ENCODE data around the gene FATE1.
"Not testable (repeated sequence)": the region's sequence is repeated elsewhere in the genome, so short reads cannot be mapped to it uniquely, and the experiment has no call there.

Gene FATE1, protein sequence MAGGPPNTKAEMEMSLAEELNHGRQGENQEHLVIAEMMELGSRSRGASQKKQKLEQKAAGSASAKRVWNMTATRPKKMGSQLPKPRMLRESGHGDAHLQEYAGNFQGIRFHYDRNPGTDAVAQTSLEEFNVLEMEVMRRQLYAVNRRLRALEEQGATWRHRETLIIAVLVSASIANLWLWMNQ

DNA sequence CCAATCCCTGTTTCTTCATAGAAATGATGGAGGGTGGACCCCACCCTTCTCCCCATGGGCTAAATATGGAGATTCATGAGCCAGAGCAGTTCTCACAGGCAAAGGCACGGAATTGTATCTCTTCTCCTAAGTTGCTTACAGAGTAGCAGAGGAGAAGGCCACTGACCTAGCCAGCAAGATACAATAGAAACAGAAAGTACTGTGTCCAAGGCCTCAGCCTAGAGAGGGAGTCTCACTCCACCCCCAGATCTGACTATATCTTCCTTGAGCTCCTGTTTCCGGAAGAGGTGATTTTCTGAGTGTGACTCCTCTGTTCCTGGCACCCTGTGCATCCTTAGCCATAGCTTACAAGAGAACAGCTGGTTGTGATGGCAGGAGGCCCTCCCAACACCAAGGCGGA, at the start of gene FATE1:
Gene FATE1, plus strand, starts transcription at position 284 of the 400 bp plus-strand sequence. Its CDS starts 85 bp downstream, at position 369.
- no peak for DNase-seq (ENCODE audit: low read depth in 2 of 2)

DNA sequence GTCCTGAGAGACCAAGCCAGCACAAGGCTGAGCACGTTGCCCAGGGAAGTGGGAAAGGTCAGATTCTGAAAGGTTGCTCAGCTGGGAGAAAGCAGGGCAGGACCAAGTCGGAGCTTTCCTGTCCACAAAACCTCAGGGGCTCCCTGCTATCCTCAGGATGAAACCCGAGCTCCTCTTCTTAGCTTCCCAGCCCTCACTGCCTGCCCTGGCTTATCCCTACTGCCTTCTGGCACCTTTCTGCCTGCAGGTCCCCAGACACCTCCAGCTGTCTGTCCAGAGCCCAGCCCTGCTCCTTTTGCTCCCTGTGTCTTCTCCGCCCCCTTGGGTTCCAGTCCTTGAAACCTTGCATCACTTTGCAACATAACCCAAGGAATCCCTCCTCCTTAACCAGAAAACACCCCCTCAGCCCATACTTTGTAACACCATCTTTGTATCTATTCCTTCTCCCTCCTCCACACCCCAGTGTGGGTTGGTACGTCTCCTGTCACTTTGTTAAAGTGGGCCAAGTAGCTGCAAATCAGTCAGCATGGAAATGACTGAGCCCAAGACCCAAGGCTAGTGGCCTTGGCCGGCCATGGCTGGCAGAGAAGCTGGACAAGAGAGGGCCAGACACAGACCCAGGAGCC, 40.6 kb upstream of the FATE1 start:
- no peak for DNase-seq (ENCODE audit: low read depth in 2 of 2)

DNA sequence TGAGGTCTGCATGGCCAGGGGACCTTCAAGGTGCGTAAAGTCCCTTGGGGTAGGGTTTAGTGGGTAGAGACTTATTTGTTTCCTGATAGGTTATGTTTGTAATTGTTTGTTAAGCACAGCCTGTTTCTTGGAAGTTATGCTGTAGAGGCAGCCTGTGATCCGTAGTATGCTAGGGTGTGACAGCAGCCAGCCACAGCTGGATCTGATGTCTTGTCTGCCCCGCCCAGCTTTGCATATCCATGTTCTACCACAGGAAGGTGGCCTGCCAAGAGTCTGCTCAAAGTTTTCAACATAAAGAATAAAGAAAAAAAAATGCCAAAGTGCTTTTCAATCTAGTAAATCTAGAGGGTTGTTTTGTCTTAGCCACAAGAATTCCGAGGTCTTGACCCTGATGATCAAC, 39.6 kb upstream of the FATE1 start:
- no peak for DNase-seq (ENCODE audit: low read depth in 2 of 2)

DNA sequence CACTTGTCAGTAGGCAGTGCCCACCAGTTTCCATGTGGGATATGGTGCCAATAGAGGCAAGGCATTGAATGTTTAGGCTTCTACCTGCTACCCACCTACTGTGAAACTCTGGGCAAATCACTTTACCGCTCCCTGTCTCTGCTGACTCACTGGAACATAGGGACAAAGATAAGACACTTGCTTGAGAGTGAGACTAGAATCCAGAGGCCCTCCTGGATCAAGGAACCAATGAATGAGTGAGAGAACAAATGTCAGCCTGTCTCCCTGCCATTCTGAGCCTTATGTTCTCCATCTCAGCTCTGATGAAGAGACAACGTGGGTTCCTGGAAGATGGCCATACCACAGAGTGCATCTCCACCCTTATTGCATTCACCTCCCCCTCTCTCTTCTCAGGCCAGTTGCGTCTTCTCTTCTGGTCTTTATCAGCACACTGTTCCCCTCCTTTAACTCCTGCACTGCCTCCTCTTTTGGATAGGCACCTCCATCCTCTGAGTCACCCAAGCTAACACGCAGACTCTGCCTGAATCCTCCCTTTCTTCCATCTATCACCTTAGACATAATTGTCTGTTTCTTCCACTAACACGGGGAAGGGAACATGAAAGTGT, 35.9 kb upstream of the FATE1 start:
- no peak for DNase-seq (ENCODE audit: low read depth in 2 of 2)

DNA sequence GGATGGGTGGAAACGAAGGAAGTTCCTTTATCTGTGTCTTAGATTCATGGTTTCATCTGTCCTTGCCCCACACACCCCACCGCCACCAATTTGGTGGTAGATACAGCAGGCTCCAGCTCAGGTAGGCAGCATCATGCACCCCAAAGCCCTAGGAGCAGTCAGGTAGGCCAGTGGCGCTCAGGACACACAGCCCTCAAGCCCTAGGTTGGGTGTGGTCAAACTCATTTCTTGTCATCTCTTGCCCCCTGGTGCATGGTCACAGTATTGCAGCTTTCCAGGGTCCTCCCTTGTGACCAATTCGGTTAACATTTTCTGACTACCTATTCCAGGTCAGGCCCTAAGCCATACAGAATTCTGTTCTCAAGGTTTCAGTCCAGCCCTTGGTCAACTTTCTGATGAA, 35.0 kb upstream of the FATE1 start:
- DNase-seq (ENCODE audit: low read depth in 2 of 2) = peak; percentile 13 to 18

DNA sequence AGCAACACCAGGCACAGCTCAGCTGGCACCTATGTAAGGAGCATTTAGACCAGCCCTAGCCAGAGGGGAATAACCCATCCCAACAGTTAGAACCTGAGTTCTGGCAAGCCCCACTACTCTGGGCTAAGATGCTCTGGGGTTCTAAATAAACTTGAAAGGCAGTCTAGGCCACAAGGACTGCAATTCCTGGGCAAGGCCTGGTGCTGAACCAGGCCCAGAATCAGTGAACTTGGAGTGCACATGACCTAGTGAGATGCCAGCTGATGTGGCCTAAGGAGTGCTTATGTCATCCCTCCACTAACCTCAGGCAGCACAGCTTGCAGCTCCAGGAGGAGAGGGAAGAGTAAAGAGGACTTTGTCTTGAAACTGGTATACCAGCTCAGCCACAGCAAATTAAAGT, 28.2 kb upstream of the FATE1 start:
- DNase-seq (ENCODE audit: low read depth in 2 of 2) = no peak

DNA sequence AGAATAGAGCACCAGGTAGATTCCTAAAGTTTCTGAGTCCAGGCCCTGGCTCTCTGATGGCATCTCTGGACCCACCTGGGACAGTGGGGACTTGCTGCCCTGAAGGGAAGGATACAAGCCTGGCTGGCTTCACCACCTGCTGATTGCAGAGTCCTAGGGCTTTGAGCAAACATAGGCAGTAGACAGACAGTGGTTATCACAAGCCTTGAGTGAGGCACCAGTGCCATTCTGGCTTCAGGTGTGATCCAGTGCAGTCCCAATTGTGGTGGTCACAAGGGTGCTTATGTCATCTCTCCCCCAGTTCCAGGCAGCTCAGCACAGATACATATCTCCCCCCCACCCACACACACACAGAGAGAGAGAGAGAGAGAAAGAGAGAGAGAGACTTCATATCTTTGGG, 27.1 kb upstream of the FATE1 start:
- DNase-seq (ENCODE audit: low read depth in 2 of 2) = no peak

DNA sequence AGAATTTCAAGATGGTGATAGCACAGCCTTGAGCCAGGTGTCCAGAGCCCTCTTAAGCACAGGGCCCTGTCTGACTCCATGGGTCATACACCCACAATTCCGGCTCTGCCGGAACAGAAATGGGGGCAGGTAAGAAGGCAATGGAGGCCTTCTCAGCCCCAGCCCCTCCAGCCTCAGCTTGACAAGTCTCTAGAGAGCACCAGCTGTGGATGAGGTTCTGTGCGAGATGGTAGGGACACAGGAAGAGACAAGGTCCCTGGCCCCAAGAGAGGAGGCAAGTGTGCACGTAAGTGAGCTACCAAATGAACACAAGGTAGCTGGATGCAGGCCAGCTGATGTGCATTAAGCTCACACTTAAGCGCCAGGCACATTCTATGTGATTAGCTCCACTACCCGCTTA, 23.0 kb upstream of the FATE1 start:
- no peak for DNase-seq (ENCODE audit: low read depth in 2 of 2)

DNA sequence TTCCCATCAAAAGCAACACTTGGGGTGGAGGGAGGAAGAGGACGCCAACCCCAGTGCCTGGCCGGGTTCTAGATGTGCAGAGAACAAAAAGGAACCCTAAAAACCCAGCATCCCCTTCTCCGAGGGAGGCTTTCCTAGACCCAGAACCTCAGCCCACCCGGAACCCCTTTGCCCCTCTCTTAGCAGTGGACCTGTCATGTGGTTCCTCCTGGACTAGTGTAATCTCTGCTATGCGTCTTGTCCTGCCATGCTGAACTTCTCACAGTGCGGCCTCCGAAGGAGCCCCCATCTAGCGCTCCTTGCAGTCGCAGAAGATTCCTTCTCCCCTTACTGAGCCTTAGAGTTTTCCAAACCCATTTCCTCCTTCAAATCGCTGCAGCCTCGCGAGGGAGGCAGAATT, 21.7 kb upstream of the FATE1 start:
- no peak for DNase-seq (ENCODE audit: low read depth in 2 of 2)

DNA sequence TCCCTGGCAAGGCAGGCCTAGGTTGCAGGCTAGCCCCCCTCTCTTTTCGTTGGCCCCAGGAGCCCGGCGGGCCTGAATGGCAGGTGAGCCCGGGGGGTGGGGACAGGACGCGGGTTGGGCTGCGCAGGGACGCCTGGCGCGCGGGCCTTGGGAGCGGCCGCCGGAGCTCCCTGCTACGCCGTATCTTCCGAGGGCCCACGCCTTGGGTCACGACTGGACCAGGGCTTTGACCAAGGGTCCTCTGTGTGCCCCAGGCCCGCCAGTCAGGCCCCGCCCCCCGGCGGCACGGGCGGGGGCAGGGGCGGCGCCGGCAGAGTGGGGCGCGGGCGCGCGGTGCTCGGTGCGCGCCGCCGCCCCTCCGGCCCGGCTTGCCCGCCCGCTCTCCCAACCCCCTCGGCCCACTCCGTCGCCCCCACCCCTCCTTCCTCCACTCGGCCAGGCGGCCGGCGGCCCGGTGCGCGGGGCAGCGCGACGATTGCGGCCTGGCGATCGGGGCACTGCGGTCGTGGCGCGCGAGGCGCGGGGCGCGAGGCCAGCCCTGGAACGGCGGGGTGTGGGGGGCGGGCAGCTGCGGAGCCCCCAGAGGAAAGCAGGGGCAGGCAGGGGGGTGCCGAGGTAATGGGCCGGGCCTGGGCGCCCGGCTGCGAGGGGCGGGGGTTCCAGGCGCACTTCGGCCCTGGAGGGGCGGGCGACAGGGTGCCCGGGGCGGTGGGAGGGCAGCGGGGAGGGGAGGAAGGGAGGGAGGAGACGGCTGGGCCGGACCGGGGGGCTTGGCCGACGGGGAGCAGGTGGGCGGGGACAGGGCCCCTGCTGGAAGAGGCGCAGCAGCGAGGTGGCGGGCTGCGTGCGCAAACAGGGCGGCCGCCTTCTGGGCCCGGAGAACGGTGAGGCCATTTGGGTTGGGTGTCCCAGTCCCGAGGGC, 20.9 kb upstream of the FATE1 start, which contains the start of gene PRRG3:
Gene PRRG3, plus strand, starts transcription at position 798 of the 922 bp plus-strand sequence. CDS start 3,357 bp downstream, outside the sequence.
- no peak for DNase-seq (ENCODE audit: low read depth in 2 of 2)

DNA sequence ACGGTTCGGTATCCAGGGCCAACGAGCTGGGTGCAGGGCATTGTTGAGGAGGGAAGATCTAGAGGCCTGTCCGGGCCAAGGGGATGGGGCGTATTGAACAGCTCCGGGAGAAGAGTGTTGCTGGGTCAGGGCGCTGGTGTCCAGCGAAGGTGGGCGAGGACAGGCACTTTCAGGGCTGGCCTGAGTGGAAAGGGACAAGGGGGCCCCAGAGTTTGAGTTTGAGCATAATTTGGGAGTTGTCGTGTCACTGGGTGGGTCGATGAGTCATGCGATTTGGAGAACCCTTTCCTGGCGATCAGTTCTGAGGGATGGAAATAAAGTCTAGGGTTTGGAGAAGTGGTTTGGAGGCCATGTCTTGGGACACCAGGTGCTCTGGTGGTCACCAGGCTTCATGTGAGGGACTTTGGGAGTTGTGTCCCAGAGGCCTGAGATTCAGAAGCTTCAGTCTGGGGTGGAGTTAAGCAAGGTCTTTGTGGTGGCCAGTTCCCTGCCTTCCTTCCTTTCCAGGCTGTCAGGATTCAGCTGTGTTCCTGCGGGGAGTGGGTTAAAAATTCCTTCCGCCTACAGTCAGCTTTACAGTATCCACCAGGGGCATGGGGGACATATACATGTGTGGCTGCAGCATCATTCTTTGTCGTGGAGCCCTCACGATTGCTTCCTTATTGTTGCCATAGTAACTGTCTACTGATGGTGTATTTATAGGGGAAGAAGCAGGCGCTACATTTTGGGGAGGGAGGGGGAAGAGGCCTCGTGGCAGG, 20.1 kb upstream of the FATE1 start:
- no peak for DNase-seq (ENCODE audit: low read depth in 2 of 2)

DNA sequence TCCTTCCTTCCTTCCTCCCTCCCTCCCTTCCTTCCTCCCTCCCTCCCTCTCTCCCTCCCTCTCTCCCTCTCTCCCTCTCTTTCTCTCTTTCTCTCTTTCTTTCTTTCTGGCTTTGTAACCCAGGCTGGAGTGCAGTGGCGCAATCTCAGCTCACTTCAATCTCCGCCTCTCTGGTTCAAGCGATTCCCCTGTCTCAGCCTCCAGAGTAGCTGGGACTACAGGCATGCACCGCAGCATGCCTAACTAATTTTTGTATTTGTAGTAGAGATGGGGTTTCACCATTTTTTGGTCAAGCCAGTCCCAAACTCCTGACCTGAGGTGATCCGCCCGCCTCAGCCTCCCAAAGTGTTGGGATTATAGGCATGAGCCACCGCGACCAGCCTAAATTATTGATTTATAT, 18.8 kb upstream of the FATE1 start:
- DNase-seq (ENCODE audit: low read depth in 2 of 2) = not testable (repeated sequence)

DNA sequence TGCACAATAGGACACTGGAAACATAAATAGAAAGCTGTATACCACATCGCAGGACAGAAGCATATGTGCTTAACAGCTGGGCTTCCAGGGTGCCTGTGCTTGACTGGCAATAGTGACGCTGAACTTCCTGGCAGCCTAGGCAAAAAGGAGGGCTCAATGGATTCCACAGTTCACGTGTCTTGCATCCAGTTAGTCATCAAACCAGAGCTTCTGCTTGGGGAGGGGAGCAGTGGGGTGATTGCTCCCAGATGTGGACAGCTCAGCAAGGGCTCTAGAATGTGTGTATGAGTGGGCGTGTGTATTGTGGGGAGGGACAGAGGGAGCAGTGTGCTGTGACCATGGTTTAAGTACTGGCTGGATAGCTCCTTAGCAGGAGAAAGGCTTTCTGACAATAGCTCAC, 18.3 kb upstream of the FATE1 start:
- no peak for DNase-seq (ENCODE audit: low read depth in 2 of 2)

DNA sequence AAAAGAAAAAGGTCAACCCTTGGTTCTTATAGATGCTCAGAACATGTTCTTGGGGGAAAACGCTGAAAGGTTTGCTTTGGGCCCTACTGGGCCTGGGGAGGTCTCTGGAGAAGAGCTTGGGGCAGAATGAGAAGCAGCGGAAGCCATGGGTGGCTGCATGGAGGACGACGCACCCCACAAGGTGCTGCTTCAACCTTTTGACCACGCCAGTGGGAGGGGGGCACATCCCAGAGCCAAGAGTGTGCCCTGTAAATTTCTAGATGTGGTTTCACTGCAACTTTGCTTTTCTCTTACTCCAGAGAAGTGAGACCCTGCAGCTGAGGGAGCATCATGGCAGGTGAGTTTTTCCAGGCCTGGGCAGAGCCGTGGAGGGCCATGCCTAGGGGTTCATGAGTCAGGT, 17.4 kb upstream of the FATE1 start:
- no peak for DNase-seq (ENCODE audit: low read depth in 2 of 2)

DNA sequence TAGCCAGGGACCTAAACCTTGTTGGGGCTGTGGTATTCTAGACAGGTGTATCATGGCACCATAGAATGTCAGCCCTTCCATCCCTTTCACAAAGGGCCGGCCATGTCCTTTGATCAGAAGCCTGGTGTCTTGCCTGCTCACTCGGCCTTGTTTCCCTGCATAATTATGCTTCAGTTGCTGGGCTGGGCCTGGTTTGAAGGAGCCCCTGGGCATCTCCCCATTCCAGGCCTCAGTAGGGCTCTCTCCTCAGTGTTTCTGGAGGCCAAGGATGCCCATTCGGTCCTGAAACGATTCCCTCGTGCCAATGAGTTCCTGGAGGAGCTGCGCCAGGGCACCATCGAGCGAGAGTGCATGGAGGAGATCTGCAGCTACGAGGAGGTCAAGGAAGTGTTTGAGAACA, 16.1 kb upstream of the FATE1 start:
- no peak for DNase-seq (ENCODE audit: low read depth in 2 of 2)

DNA sequence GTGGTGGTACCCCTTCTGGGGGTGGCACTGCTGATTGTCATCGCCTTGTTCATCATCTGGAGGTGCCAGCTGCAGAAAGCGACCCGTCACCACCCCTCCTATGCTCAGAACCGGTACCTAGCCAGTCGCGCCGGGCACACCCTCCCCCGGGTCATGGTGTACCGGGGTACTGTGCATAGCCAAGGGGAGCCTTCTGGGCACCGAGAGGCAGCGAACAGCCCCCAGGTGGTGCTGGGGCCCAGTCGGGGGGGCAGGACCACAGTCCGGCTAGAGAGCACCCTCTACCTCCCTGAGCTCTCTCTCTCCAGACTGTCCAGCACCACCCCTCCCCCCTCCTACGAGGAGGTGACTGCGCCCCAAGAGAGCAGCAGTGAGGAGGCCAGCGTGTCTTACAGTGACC, 15.3 kb upstream of the FATE1 start:
- no peak for DNase-seq (ENCODE audit: low read depth in 2 of 2)

DNA sequence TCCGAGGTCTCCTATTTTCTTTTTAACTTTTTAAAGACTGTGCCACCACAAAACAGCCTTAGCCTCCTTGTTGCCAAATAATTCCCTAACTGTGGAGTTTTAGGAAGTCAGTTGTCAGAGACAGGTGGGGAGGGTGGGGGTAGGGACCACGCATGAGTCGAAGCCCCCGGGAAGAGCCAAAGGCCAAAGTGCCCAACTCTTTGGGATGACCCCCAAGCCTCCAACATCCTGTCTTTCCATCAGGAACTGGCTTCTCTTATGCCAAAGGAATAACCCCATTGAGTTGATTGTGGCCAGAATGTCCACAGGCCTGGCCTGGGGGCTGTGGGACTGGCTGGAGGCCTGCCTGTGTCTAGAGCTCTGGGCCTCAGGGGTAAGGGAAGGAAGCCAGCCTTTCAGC, 14.8 kb upstream of the FATE1 start:
- no peak for DNase-seq (ENCODE audit: low read depth in 2 of 2)

DNA sequence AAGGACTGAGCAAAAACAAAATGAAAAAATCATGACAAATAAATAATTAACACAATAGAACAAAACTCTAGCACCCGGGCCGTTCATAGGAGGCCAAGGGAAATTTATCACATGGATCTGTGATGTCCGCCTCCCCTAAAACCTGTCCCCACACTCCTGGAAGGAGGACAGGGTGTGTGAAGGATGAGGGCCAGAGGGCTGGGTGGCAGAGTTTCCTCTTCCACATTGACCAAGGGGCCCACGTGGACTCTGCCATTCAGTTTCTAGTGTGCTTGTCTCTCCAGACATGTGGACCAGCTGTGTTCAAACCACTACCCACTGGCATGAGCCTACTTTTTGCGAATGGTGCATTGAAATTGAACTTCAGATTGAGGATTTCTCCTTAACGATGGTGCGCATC, 14.3 kb upstream of the FATE1 start:
- no peak for DNase-seq (ENCODE audit: low read depth in 2 of 2)

DNA sequence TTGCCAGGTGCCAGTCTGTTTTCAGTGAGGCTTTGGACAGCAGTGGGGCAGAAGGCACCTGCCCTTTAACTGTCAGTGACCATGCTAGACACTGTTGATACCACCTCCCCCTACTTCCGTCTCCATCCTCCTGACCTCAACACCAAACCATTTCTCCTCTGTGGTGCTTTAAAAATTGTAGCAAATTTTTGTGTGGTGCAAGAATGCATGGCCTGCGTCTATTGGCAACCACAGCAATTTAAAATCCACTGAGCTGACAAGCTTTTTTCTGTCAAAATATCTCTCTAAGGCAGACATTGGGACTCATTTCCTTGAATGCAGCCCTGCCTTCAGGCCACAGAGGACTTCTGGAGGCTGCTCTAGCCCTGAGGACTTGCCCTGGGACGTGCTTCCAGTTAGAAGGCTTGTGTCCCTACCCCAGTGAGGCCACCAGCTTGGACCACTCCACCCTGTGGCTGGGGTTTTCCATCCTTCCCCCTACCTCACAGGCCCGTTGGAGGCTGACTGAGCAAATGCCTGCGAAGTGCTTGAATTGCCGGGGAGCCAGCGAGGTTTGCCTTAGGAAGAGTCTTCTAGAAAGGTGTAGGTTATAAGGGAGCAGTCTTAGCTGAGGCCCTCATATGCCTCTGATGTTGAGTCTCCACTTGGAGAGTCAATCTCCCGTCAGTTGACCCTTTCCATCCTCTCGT, 13.7 kb upstream of the FATE1 start:
- DNase-seq (ENCODE audit: low read depth in 2 of 2) = no peak

DNA sequence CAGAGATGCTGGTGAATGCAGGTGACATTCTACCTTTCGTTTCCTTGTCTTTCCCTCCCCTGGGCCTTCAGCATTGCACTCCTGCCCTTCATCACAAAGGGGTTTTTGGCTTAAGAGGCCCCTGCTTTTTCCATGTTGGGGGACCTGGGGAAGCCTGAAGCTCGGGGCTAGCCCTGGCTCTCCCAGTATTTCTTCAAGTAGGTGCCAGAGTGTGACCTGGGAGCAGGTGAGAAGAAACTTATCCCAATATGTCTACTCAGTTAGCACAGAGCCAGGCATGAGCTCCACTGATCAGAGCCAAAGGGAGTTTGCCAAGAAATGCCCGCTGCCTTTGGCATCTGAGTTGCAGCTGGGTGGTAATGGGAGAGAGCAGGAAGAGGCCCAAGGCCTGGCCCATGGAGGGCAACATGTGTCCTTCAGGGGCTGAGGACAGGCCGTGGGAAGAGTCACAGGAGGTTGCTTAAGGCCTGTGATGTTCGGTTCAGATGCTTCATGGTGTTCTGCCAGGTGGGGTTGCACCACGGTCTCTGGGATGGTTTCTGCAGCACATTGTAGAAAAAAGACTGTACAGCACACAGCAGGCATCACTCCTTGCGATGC, 13.0 kb upstream of the FATE1 start:
- no peak for DNase-seq (ENCODE audit: low read depth in 2 of 2)

DNA sequence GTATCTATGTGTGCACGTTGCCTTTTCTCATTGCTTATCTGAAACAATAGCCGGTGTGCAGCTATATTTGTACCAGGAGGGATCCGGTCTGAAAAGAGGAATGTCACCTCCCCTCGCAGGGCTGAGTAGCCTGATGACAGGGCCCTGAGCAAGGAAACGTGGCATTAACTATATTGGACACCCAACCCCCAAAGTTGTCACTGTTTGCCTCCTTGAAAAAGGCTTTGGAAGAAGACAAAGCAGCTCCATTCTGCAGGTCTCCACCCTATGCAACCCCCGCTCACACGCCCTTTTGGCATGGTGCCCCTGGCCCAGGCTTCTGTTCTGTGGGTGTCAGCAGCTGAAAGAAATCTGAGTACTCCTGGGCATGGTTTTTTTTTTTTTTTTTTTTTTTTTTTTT, 12.3 kb upstream of the FATE1 start:
- no peak for DNase-seq (ENCODE audit: low read depth in 2 of 2)
